ENCODE measurements around the gene ZBTB39. TPM values are rescaled to one million over a fixed set of nuclear protein-coding genes. Genes with fewer than 3 reads are reported as not detected.
"Not testable (repeated sequence)": the region's sequence is repeated elsewhere in the genome, so short reads cannot be mapped to it uniquely, and the experiment has no call there.

Gene ZBTB39
- total RNA-seq, 2 donors from 2014 or later, result 4.2 to 4.7 TPM

- H3K36me3 Mint-ChIP-seq (ENCODE audit: low read depth); H3K27ac Mint-ChIP-seq; H3K9me3 Mint-ChIP-seq; H3K4me1 Mint-ChIP-seq; ATAC-seq (replicated peaks); H3K4me3 Mint-ChIP-seq: not testable (repeated sequence)
- peaks cover 10% of the 10 kb centered on the region for H3K27me3 Mint-ChIP-seq
Observed at GRCh38 chr12:56962247-56962646, 44.1 kb downstream of the ZBTB39 start.

GRCh38 chr12:56958422-56958821 is 47.9 kb downstream of the ZBTB39 start:
- H3K9me3 Mint-ChIP-seq, result peaks cover 4% of the 10 kb centered on the region
- no peak overlapping the region for H3K27ac Mint-ChIP-seq
- H3K4me1 Mint-ChIP-seq, result no peaks in the 10 kb centered on the region
- H3K4me3 Mint-ChIP-seq, result no peak overlapping the region
- H3K36me3 Mint-ChIP-seq (ENCODE audit: low read depth), result no peaks in the 10 kb centered on the region
- ATAC-seq (replicated peaks), result no peak
- peaks cover 10% of the 10 kb centered on the region for H3K27me3 Mint-ChIP-seq

GRCh38 chr12:56957229-56958052 is 48.9 kb downstream of the ZBTB39 start, which contains the start of gene RDH16:
Gene RDH16 (minus strand): TSS chr12:56957608. CDS start chr12:56957462, 146 bp downstream.
- no peaks in the 10 kb centered on the region for H3K36me3 Mint-ChIP-seq (ENCODE audit: low read depth)
- no peak within 1 kb of the TSS for H3K4me3 Mint-ChIP-seq
- H3K4me1 Mint-ChIP-seq, result no peaks in the 10 kb centered on the region
- ATAC-seq (replicated peaks), result no peak
- H3K27me3 Mint-ChIP-seq, result peaks cover 10% of the 10 kb centered on the region
- H3K9me3 Mint-ChIP-seq, result peaks cover 4% of the 10 kb centered on the region
- no peak within 1 kb of the TSS for H3K27ac Mint-ChIP-seq

GRCh38 chr12:56955631-56956256 is 50.6 kb downstream of the ZBTB39 start:
- H3K27ac Mint-ChIP-seq, result no peak overlapping the region
- H3K9me3 Mint-ChIP-seq, result peaks cover 4% of the 10 kb centered on the region
- no peak for ATAC-seq (replicated peaks)
- H3K4me3 Mint-ChIP-seq, result no peak overlapping the region
- no peaks in the 10 kb centered on the region for H3K36me3 Mint-ChIP-seq (ENCODE audit: low read depth)
- H3K27me3 Mint-ChIP-seq, result peaks cover 5% of the 10 kb centered on the region
- H3K4me1 Mint-ChIP-seq, result no peaks in the 10 kb centered on the region

- no peak overlapping the region for H3K4me3 Mint-ChIP-seq
- H3K9me3 Mint-ChIP-seq, result peaks cover 4% of the 10 kb centered on the region
- peaks cover 5% of the 10 kb centered on the region for H3K27me3 Mint-ChIP-seq
- no peak overlapping the region for H3K27ac Mint-ChIP-seq
- H3K36me3 Mint-ChIP-seq (ENCODE audit: low read depth), result no peaks in the 10 kb centered on the region
- no peak for ATAC-seq (replicated peaks)
- H3K4me1 Mint-ChIP-seq, result no peaks in the 10 kb centered on the region
Observed at GRCh38 chr12:56954958-56955355, 51.4 kb downstream of the ZBTB39 start.

GRCh38 chr12:56954057-56954957 is 52.0 kb downstream of the ZBTB39 start:
- no peak overlapping the region for H3K27ac Mint-ChIP-seq
- H3K4me1 Mint-ChIP-seq, result no peaks in the 10 kb centered on the region
- no peak overlapping the region for H3K4me3 Mint-ChIP-seq
- H3K36me3 Mint-ChIP-seq (ENCODE audit: low read depth), result no peaks in the 10 kb centered on the region
- ATAC-seq (replicated peaks), result no peak
- H3K27me3 Mint-ChIP-seq, result peaks cover 5% of the 10 kb centered on the region
- peaks cover 4% of the 10 kb centered on the region for H3K9me3 Mint-ChIP-seq

- ATAC-seq (replicated peaks), result no peak
- H3K4me3 Mint-ChIP-seq, result no peak overlapping the region
- peaks cover 4% of the 10 kb centered on the region for H3K9me3 Mint-ChIP-seq
- H3K27me3 Mint-ChIP-seq, result peaks cover 5% of the 10 kb centered on the region
- H3K4me1 Mint-ChIP-seq, result no peaks in the 10 kb centered on the region
- H3K36me3 Mint-ChIP-seq (ENCODE audit: low read depth), result no peaks in the 10 kb centered on the region
- no peak overlapping the region for H3K27ac Mint-ChIP-seq
Observed at GRCh38 chr12:56953314-56953713, 53.0 kb downstream of the ZBTB39 start.

- Mint-ChIP-seq H3K27ac (no peak overlapping the region), H3K4me3 (no peak overlapping the region), H3K27me3 (peaks cover 4% of the 10 kb centered on the region), H3K36me3 (ENCODE audit: low read depth) (no peaks in the 10 kb centered on the region), H3K4me1 (no peaks in the 10 kb centered on the region), H3K9me3 (no peaks in the 10 kb centered on the region)
- ATAC-seq (replicated peaks), result no peak
Observed at GRCh38 chr12:56951582-56952339, 54.6 kb downstream of the ZBTB39 start.

GRCh38 chr12:56948881-56949280 is 57.5 kb downstream of the ZBTB39 start:
- H3K4me3 Mint-ChIP-seq, result no peak overlapping the region
- no peaks in the 10 kb centered on the region for H3K36me3 Mint-ChIP-seq (ENCODE audit: low read depth)
- H3K4me1 Mint-ChIP-seq, result no peaks in the 10 kb centered on the region
- H3K9me3 Mint-ChIP-seq, result no peaks in the 10 kb centered on the region
- ATAC-seq (replicated peaks), result no peak
- no peak overlapping the region for H3K27ac Mint-ChIP-seq
- H3K27me3 Mint-ChIP-seq, result peaks cover 4% of the 10 kb centered on the region

Other genes starting within 250 kb of the ZBTB39 start
- gene HSD17B6, start 243.2 kb downstream of the ZBTB39 start, total RNA-seq, result 1 to 10 TPM; 2.8 to 4.8 TPM
- not detected for gene SDR9C7, start 72.1 kb downstream of the ZBTB39 start, total RNA-seq
- under 1 TPM; 0.11 to 0.69 TPM for gene RDH16, start 48.9 kb downstream of the ZBTB39 start, total RNA-seq
- 1 to 10 TPM in 1 of 2 donors, not detected in 1; 1.5 TPM for gene TAC3, start 10.0 kb upstream of the ZBTB39 start, total RNA-seq
- gene MYO1A, start 43.6 kb upstream of the ZBTB39 start, total RNA-seq, result 1 to 10 TPM; 2.1 to 5.1 TPM
- gene NEMP1, start 72.2 kb upstream of the ZBTB39 start, total RNA-seq, result 100 to 1,000 TPM in 1 of 2 donors, 10 to 100 TPM in 1; 62.3 to 117 TPM
- gene NAB2, start 82.6 kb upstream of the ZBTB39 start, total RNA-seq, result 10 to 100 TPM; 20.6 to 61.4 TPM
- gene STAT6, start 104.8 kb upstream of the ZBTB39 start, total RNA-seq, result 100 to 1,000 TPM; 177 to 332 TPM
- gene LRP1, start 121.9 kb upstream of the ZBTB39 start, total RNA-seq, result 10 to 100 TPM in 1 of 2 donors, 1 to 10 TPM in 1; 2.4 to 20.2 TPM
- not detected for gene LRP1-AS, start 141.1 kb upstream of the ZBTB39 start, total RNA-seq
- 1 to 10 TPM in 1 of 2 donors, under 1 TPM in 1; 0.34 to 1.4 TPM for gene NXPH4, start 210.2 kb upstream of the ZBTB39 start, total RNA-seq
- 100 to 1,000 TPM; 232 to 320 TPM for gene SHMT2, start 223.2 kb upstream of the ZBTB39 start, total RNA-seq
- gene STAC3, start 244.6 kb upstream of the ZBTB39 start, total RNA-seq, result 1 to 10 TPM; 3.2 to 4.5 TPM